ENCODE results near the gene CRADD.
"Not testable (repeated sequence)": the region's sequence is repeated elsewhere in the genome, so short reads cannot be mapped to it uniquely, and the experiment has no call there.

CRADD gene

DNA sequence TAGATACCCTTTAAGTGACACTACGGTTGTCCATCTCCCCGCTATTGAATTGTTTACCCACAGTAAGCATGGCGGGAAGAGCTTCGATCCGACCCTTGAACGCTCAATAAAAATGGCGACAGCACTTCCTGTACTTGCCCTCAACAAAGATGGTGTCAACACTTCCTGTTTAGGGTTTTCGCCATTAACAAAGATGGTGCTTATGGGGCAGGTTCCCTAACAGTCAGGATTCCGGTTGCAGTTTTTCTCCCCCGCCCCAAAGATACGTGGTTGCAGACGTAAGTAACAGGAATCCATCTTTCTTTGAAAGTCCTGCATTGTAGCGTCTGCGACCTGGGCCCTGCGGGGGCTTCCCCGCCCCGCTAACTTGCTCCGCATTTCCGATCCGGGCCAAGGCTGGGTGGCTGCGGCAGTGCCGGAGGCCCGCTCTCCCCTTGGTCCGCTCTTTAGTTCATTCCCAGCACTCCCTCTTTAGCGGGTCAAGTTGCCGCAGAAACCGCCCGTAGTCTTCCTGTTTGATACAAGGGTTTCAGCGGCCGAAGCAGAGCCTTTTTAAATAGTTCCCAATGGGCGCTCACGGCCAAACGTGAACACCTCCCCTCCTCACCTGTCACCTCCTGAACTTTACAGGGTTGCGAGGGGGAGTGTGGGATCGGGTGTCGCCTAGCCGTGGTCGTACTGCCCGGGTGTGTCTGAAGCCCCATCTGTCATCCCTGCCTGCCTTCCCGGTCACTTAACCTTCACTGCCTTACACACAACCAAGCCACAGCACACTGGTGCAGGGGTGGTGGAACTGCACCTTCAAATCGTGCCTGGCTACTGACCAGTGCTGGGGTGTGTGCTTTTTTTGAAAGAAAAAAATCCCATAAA, at the start of gene CRADD:
CRADD (plus strand) TSS at position 181 of the 870 bp plus-strand sequence.
- intact Hi-C loops (cut with DNase I): loop anchor here (5.0 to 10.0 kb wide), 4 partner anchors 65 to 233 kb away; partner anchors contain the start of gene UBE2N

DNA sequence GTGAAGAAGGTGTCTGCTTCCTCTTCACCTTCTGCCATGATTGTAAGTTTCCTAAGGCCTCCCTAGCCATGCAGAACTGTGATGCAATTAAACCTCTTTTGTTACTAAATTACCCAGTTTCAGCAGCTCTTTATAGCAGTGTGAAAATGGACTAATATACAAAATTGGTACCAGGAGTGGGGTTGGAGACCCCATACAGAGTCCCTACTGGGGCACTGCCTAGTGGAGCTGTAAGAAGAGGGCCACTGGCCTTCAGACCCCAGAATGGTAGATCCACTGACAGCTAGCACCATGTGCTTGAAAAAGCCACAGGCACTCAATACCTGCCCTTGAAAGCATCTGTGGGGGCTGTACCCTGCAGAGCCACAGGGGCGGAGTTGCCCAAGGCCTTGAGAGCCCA, 44.8 kb upstream of the CRADD start:
- intact Hi-C loops (cut with DNase I): no loop called here

More for the DNA sequence above, at the start of gene CRADD:
- peak; percentile 56 to 94 (median 84) for DNase-seq

GRCh38 chr12:93634416-93634815, 42.8 kb upstream of the CRADD start:
- DNase-seq: no peak
- intact Hi-C loops (cut with DNase I): no loop called here

More for the DNA sequence above, 44.8 kb upstream of the CRADD start:
- DNase-seq: no peak

GRCh38 chr12:93636708-93637107, 40.5 kb upstream of the CRADD start:
- no peak for DNase-seq
- intact Hi-C loops (cut with DNase I): no loop called here

- DNase-seq: no peak
- intact Hi-C loops (cut with DNase I): no loop called here
Observed at GRCh38 chr12:93638095-93638494, 39.1 kb upstream of the CRADD start.

GRCh38 chr12:93638954-93639353, 38.2 kb upstream of the CRADD start:
- DNase-seq: no peak
- intact Hi-C loops (cut with DNase I): no loop called here

DNA sequence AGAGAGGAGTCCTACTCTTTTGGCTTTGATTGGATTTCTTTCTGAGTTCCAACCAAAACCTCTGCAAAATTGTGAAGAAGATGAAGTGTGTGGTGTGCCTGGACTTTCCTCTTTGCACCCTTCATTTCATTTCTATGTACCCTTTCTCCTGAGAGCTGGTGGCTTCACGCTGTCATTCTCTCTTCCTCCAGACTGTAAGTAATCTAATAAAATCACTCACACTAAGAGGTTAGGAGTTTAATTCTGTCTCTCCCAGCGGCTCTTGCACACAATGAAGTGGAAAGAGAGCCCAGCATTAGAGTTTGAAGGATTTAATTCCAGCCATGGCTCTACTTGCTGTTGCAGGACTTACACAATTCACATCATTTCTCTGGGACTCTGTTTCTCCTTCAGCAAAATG, 37.8 kb upstream of the CRADD start:
- DNase-seq: no peak
- intact Hi-C loops (cut with DNase I): no loop called here

DNA sequence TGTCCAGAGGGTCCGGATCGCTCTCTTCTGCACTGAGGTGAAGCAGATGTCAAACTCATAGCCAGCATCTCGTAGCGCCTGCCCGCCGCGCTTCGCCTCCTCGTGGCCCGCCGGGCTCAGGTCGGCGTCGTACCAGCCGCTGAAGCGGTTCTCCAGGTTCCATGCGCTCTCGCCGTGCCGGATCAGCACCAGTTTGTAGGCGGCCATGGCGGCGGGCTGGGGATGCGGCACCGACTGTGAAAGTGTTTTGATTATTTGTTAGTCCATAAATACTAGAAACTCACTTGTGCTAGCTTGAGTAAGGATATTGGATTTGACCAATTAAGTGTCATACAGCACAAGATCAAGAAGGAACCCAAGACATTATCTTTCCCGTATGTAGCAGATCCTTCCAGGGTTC, 35.8 kb upstream of the CRADD start:
- DNase-seq; intact Hi-C loops (cut with DNase I): not testable (repeated sequence)

DNA sequence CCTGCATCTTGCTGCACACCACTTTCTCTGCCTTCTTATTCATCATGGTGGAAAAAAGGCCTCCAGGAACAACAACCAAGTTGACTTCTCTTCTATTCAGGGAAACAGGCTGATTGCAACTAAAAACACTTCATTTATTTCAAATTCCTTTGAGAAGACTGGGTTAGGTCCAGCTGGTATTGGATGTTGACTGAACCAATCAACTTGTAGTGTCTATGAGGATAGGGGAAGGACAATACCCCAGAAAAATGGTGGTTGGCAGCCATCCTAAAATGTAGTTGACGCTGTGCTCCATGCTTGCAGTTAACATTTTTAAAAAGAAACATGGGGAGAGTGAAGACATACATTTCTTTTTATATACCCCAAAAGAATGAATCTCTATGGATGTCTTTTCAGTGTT, 34.4 kb upstream of the CRADD start:
- DNase-seq: no peak
- intact Hi-C loops (cut with DNase I): no loop called here

DNA sequence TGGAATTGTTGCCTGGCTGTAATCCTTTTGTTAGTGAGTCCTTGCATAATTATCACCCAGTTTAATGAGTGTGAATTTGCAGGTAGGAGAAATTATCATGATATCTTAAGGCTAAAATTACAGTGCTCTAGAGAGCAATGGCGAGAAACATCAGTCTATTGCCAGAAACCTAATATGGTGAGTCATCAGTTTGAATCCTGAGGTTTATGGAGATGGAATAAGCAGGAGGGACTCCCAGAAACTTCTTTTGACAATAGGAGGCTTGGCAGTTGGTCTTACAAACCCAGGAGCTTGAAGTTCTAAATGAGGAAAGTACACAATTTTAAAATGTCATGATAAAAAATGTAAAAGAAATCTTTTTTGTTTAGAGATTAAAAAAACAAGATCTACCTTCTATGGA, 31.5 kb upstream of the CRADD start:
- DNase-seq: no peak
- intact Hi-C loops (cut with DNase I): no loop called here

- intact Hi-C loops (cut with DNase I): no loop called here
- no peak for DNase-seq
Observed at GRCh38 chr12:93650626-93651025, 26.5 kb upstream of the CRADD start.

- DNase-seq: no peak
- intact Hi-C loops (cut with DNase I): no loop called here
Observed at GRCh38 chr12:93653079-93653478, 24.1 kb upstream of the CRADD start.

GRCh38 chr12:93653712-93654111, 23.5 kb upstream of the CRADD start:
- intact Hi-C loops (cut with DNase I): no loop called here
- no peak for DNase-seq

- DNase-seq: no peak
- intact Hi-C loops (cut with DNase I): no loop called here
Observed at GRCh38 chr12:93654421-93654820, 22.8 kb upstream of the CRADD start.

DNA sequence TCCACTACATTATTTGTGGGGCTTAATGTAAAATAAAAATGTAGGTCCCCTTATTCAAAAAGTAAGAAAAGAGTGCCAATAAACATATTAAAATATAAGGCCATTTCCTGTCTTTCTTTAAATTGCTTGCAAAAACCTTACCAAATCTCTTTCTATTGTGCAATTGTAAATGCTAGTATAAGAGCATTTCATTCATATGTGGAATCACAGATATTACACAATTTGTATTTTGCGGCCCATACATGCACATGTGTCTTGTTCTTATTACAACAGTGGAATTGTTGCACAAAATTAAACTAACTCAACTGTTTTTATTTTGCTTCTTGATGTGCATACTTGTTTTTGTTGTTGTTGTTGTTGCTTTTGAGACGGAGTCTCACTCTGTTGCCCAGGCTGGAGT, 20.1 kb upstream of the CRADD start:
- intact Hi-C loops (cut with DNase I): no loop called here
- DNase-seq: no peak

DNA sequence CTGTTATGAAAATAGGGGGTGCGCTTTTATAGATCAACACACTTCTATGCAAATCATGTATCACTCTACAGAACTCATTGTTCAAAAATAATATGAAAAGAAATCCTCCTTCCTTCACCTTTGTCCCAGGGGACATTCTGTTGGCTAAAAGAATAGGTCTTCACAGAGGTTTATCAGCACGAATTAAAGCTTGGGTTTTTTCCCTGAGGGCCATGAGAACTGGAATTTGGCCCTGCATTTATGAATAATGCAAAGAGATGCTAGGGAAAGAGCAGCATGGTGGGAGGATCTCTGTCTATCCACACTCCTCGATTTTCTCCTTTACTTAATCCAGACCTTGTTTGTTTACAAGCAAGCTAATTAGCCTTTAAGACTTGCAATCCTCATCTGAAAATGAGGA, 16.2 kb upstream of the CRADD start:
- DNase-seq: no peak
- intact Hi-C loops (cut with DNase I): no loop called here

- intact Hi-C loops (cut with DNase I): no loop called here
- DNase-seq: peak in 3 of 42 donors; percentile 8 to 39 (median 16)
Observed at GRCh38 chr12:93663006-93663728, 14.0 kb upstream of the CRADD start.

DNA sequence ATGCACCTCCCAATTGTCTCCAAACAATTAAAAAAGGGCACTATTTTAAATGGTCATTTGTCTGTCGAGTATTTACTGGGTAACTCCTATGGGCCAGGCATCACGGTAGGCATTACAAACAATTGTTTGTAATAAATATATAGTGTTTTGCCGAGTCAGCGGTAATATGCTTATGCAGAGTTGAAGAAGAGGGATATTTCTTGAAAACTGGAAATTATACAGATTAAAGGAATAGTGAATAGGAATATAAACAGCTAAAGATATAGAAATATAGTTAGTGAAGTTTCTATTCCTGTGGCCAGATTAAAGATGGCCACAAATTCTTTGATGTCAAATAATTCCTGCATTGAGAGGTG, 13.5 kb upstream of the CRADD start:
- DNase-seq: no peak
- intact Hi-C loops (cut with DNase I): no loop called here

GRCh38 chr12:93664573-93665138, 12.5 kb upstream of the CRADD start:
- intact Hi-C loops (cut with DNase I): no loop called here

DNA sequence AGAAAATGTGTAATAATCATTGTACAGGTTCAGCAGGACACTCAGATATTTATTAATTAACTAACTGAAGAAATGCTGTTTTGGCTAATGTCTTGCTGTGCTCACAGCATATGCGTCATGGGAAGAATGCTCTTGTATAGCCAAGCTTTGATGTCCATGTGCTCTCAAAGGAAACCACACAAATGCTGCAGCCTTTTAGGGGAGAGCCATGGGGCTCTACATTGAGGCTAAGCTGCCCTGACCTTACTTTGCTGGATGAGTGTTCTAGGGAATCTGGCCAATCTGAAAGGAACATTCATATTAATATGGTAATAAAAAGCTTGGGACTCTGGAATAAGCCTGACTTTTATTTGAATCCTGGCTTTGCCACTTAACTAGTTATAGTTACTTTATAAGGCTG, 9.5 kb upstream of the CRADD start:
- intact Hi-C loops (cut with DNase I): no loop called here
- DNase-seq: no peak

More at GRCh38 chr12:93664573-93665138, 12.5 kb upstream of the CRADD start:
- no peak for DNase-seq
